Endothelial cell of umbilical vein (primary cell): ENCODE data around the gene USH2A. TPM values are rescaled to one million over a fixed set of nuclear protein-coding genes. Genes with fewer than 3 reads are reported as not detected.

Source experiments
- BruUV-seq: library from RNA; stranded (reverse); fragments of 400-500 nt; replicated peaks from 2 replicates; lab custom pipeline; 2021; lab: Mats Ljungman, UMichigan
- CTCF ChIA-PET: fragments of 300-600, 350-600 bp; sonication (Branson Sonifier 250); formaldehyde crosslinking; loops from one replicate; lab custom pipeline; 2021; ENCODE audit warnings: antibody characterized with exemption, inconsistent platforms; lab: Charles Lee
- POLR2A ChIA-PET: fragments of 300-600, 350-600 bp; sonication (Branson Sonifier 250); formaldehyde crosslinking; loops from one replicate; lab custom pipeline; 2021; ENCODE audit warnings: antibody characterized with exemption, inconsistent platforms; lab: Charles Lee
- DNase-seq: peaks from one replicate; pipeline ENCODE4 v3.0.0-alpha.2; 2011; ENCODE audit warnings: low read depth, low spot score
- FAIRE-seq: peaks from 2 replicates; lab custom pipeline; 2011; peaks lifted over from hg19 to GRCh38; lab: Jason Lieb, UNC
- H2AFZ ChIP-seq: 2 replicates; pipeline ENCODE4 v1.6.0; 2012; ENCODE audit warnings: low read depth, low read length, control low read depth, inconsistent platforms
- H3K27ac ChIP-seq: 2 replicates; pipeline ENCODE4 v1.5.1; 2011; ENCODE audit warnings: low read depth, mild to moderate bottlenecking, control low read depth, low read length, moderate library complexity; ENCODE audit not compliant: insufficient read depth
- H3K27me3 ChIP-seq, 2 experiments: 2 replicates each; pipeline versions ENCODE4 v1.6.0 to v1.6.1; 2011; ENCODE audit warnings: low read length in 2 of 2, mixed read lengths in 1 of 2; ENCODE audit not compliant: control insufficient read depth in 2 of 2, insufficient read depth in 2 of 2
- H3K36me3 ChIP-seq, 2 experiments: 2 replicates in 1 of 2; 3 replicates in 1 of 2; pipeline ENCODE4 v1.5.1; 2011; ENCODE audit warnings: low read length in 2 of 2, mild to moderate bottlenecking in 1 of 2, moderate library complexity in 1 of 2; ENCODE audit not compliant: control insufficient read depth in 2 of 2, insufficient read depth in 2 of 2; ENCODE audit errors: extremely low read depth in 1 of 2
- H3K4me1 ChIP-seq: 3 replicates; pipeline ENCODE4 v1.5.1; 2011; ENCODE audit warnings: mild to moderate bottlenecking, low read length; ENCODE audit not compliant: control insufficient read depth, insufficient read depth; ENCODE audit errors: extremely low read depth
- H3K4me2 ChIP-seq: 2 replicates; pipeline ENCODE4 v1.6.1; 2011; ENCODE audit warnings: low read length, control low read depth, mixed read lengths; ENCODE audit not compliant: insufficient read depth
- H3K4me3 ChIP-seq, 3 experiments: fragments of 200-600 bp in 1 of 3; sonication (generic), shearing (Covaris generic) in 1 of 3; replicated peaks in 1 of 3; 2 replicates each; pipeline ENCODE4 v1.5.1; 2011 to 2016; ENCODE audit warnings: control low read depth in 3 of 3, low read length in 3 of 3, mild to moderate bottlenecking in 2 of 3, inconsistent platforms in 1 of 3, low read depth in 1 of 3, moderate library complexity in 1 of 3; ENCODE audit not compliant: insufficient read depth in 1 of 3
- H3K79me2 ChIP-seq: 2 replicates; pipeline ENCODE4 v1.6.0; 2012; ENCODE audit warnings: low read length, inconsistent platforms; ENCODE audit not compliant: control insufficient read depth, insufficient read depth
- H3K9ac ChIP-seq: replicated peaks from 2 replicates; pipeline ENCODE3; 2011; ENCODE audit warnings: low read length, control low read depth; ENCODE audit not compliant: insufficient read depth; ENCODE audit errors: extremely low read depth
- H3K9me1 ChIP-seq: replicated peaks from 3 replicates; pipeline ENCODE4 v1.6.0; 2011; ENCODE audit warnings: mild to moderate bottlenecking, low read length; ENCODE audit not compliant: control insufficient read depth, insufficient read depth; ENCODE audit errors: extremely low read depth
- H3K9me3 ChIP-seq: replicated peaks from 2 replicates; pipeline ENCODE4 v1.5.1; 2012; ENCODE audit warnings: low read length, inconsistent platforms; ENCODE audit not compliant: control insufficient read depth, insufficient read depth
- H4K20me1 ChIP-seq: replicated peaks from 2 replicates; pipeline ENCODE3; 2011; ENCODE audit warnings: mild to moderate bottlenecking, low read length; ENCODE audit not compliant: control insufficient read depth, insufficient read depth; ENCODE audit errors: extremely low read depth
- FOS ChIP-seq: IDR thresholded peaks from 2 replicates; pipeline ENCODE4 v1.6.1; 2011; ENCODE audit warnings: mild to moderate bottlenecking, low read length, moderate library complexity, borderline replicate concordance; ENCODE audit not compliant: insufficient read depth
- GATA2 ChIP-seq: IDR thresholded peaks from 2 replicates; pipeline ENCODE4 v1.7.0; 2011; ENCODE audit warnings: low read depth, mild to moderate bottlenecking, moderate library complexity, mixed read lengths, low read length; ENCODE audit not compliant: insufficient read length, insufficient read depth
- JUN ChIP-seq: IDR thresholded peaks from 2 replicates; pipeline ENCODE4 v1.6.1; 2011; ENCODE audit warnings: borderline replicate concordance, low read depth; ENCODE audit not compliant: insufficient read length, insufficient read depth
- MYC ChIP-seq: IDR thresholded peaks from one replicate; pipeline ENCODE4 v1.6.1; 2011; ENCODE audit warnings: mild to moderate bottlenecking, low read depth, low read length
- POLR2A ChIP-seq: IDR thresholded peaks from 2 replicates; pipeline ENCODE4 v1.6.1; 2012; ENCODE audit warnings: low read depth, mild to moderate bottlenecking, control low read depth, low read length
- POLR2AphosphoS5 ChIP-seq: IDR thresholded peaks from 2 replicates; pipeline ENCODE4 v1.6.1; 2012; ENCODE audit warnings: low read depth, mild to moderate bottlenecking, control low read depth, low read length, moderate library complexity; ENCODE audit not compliant: insufficient read depth
- dilution Hi-C: fragments of 300-500 bp; cut with MboI; formaldehyde crosslinking; loops from one replicate; pipeline ENCODE4 v1.15.0; 2019; ENCODE audit warnings: low sequenced_read_pairs; ENCODE audit not compliant: extremely low pct_ligation_motif_present
- intact Hi-C: fragments of 100-400 bp; cut with micrococcal nuclease; formaldehyde crosslinking; loops from one replicate; pipeline ENCODE4 v1.10.0; 2022
- polyA plus RNA-seq, 4 experiments: library from polyadenylated mRNA; depleted of rRNA in 3 of 4; stranded (reverse) in 3 of 4; unstranded in 1 of 4; fragments of >200 nt; gene quantifications; 2 replicates each; pipeline versions ENCODE4 v1.2.1 to v1.2.3, GENCODE V29; 2011 to 2012; ENCODE audit warnings: missing spikeins in 1 of 4
- total RNA-seq: library from RNA; stranded (reverse); gene quantifications from 2 replicates; pipeline ENCODE4 v1.2.3, GENCODE V29; 2021
- TF ChIP-seq, protein P1 (sequence below), 2 donors: IDR thresholded peaks; 1 replicate in 1 of 2; 2 replicates in 1 of 2; pipeline ENCODE4 v1.5.1; 2011; ENCODE audit warnings: low read length in 2 of 2, mild to moderate bottlenecking in 2 of 2, moderate library complexity in 2 of 2, control low read depth in 1 of 2, inconsistent platforms in 1 of 2, low read depth in 1 of 2; ENCODE audit not compliant: insufficient read depth in 1 of 2; ENCODE audit errors: extremely low read depth in 1 of 2
- TF ChIP-seq, protein P2 (sequence below): IDR thresholded peaks from 2 replicates; pipeline ENCODE4 v1.6.1; 2011; ENCODE audit not compliant: insufficient read depth, insufficient read length

Gene USH2A
- total and polyA plus RNA-seq, 2 donors (not counting 3 experiments of a cell fraction or from before 2014, with no cell fraction given), result not detected

DNA sequence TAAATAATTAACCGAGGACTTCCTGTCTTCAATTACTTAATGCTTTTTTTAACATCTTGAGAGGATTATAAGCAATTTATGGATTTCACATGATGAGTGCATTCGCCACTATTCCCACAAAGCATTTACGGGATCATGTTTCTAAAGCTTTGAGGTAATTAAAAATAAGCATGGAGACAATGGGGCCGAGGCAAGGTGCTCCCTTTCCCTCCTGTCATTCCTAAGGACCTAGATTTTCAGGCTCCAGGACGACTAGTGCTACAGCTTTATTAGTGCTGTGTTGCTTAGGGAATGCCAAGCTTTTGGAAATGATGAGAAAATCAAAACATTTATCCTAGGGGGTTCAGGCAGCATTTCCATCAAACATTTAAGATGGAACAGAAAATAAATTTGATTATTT lies 646.9 kb downstream of the USH2A start:
- CTCF ChIA-PET, result no interaction called here
- H3K9ac ChIP-seq, result no peak overlapping the region
- H3K36me3 ChIP-seq, result no peaks in the 10 kb centered on the region
- H3K27ac ChIP-seq, result no peak overlapping the region
- intact Hi-C loops, result no loop called here
- dilution Hi-C loops, result no loop called here
- TF ChIP-seq, protein P1, sequence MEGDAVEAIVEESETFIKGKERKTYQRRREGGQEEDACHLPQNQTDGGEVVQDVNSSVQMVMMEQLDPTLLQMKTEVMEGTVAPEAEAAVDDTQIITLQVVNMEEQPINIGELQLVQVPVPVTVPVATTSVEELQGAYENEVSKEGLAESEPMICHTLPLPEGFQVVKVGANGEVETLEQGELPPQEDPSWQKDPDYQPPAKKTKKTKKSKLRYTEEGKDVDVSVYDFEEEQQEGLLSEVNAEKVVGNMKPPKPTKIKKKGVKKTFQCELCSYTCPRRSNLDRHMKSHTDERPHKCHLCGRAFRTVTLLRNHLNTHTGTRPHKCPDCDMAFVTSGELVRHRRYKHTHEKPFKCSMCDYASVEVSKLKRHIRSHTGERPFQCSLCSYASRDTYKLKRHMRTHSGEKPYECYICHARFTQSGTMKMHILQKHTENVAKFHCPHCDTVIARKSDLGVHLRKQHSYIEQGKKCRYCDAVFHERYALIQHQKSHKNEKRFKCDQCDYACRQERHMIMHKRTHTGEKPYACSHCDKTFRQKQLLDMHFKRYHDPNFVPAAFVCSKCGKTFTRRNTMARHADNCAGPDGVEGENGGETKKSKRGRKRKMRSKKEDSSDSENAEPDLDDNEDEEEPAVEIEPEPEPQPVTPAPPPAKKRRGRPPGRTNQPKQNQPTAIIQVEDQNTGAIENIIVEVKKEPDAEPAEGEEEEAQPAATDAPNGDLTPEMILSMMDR (IDR thresholded peaks at IDR 0.05; ENCODE audit: extremely low read depth in 1 of 2, insufficient read depth in 1 of 2, low read depth in 1 of 2, low read length in 2 of 2), result no peak
- TF ChIP-seq POLR2AphosphoS5 (no peak), FOS (no peak), POLR2A (no peak), MYC (no peak)
- no peak overlapping the region for H2AFZ ChIP-seq
- no TSS peak for BruUV-seq
- no peak overlapping the region for H3K4me2 ChIP-seq
- no peaks in the 10 kb centered on the region for H3K9me1 ChIP-seq
- no peaks in the 10 kb centered on the region for H3K4me1 ChIP-seq
- H3K79me2 ChIP-seq, result no peaks in the 10 kb centered on the region
- FAIRE-seq (no peak), DNase-seq (no peak)
- POLR2A ChIA-PET, result no interaction called here
- H3K27me3 ChIP-seq, result no peaks in the 10 kb centered on the region
- H3K4me3 ChIP-seq, result no peak overlapping the region
- no peaks in the 10 kb centered on the region for H4K20me1 ChIP-seq
- H3K9me3 ChIP-seq, result peaks cover 3% of the 10 kb centered on the region

DNA sequence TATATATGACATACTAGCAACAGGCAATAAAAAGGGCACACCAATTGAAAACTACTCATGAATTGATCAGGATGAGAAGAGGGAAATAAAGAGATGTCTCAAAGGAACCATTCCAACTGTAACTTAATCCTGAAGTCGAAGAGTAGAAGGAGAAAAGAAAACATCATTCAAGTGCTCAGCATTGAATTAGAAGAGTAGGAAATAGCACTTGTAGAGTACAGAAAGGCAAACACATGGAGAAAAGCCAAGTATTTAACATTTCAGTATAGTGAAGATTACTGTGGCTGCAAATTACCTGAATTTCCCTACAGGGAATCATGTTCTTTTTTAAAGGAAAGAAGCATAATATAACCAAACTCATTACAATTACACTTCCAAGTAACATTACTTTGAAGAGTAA lies 651.1 kb downstream of the USH2A start:
- Histone ChIP-seq H3K9me3 (peaks cover 3% of the 10 kb centered on the region), H3K36me3 (no peaks in the 10 kb centered on the region), H3K4me2 (no peak overlapping the region), H3K79me2 (no peaks in the 10 kb centered on the region), H3K9me1 (no peaks in the 10 kb centered on the region), H3K27ac (no peak overlapping the region), H3K27me3 (no peaks in the 10 kb centered on the region), H3K4me1 (no peaks in the 10 kb centered on the region), H3K4me3 (no peak overlapping the region), H3K9ac (no peak overlapping the region), H4K20me1 (no peaks in the 10 kb centered on the region), H2AFZ (no peak overlapping the region)
- dilution Hi-C loops, result no loop called here
- ChIA-PET CTCF (no interaction called here), POLR2A (no interaction called here)
- DNase-seq (no peak), FAIRE-seq (no peak)
- TF ChIP-seq POLR2A (no peak), GATA2 (no peak), JUN (no peak), FOS (no peak)
- TF ChIP-seq, protein P1 (IDR thresholded peaks at IDR 0.05; ENCODE audit: extremely low read depth in 1 of 2, insufficient read depth in 1 of 2, low read depth in 1 of 2, low read length in 2 of 2), result no peak
- TF ChIP-seq, protein P2, sequence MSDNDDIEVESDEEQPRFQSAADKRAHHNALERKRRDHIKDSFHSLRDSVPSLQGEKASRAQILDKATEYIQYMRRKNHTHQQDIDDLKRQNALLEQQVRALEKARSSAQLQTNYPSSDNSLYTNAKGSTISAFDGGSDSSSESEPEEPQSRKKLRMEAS, result no peak
- BruUV-seq, result no TSS peak
- intact Hi-C loops, result no loop called here
